Body of pancreas (tissue), 4 donors: Measurements from ENCODE around the gene RHAG.

Source experiments
- POLR2A ChIP-seq, 3 donors: fragments of 450-650 bp; IDR thresholded peaks; one replicate each; pipeline ENCODE4 v1.6.1; 2016; ENCODE audit warnings: antibody characterized with exemption in 3 of 3, mild to moderate bottlenecking in 2 of 3
- TF ChIP-seq, protein P1 (sequence below), 7 experiments: fragments of 450-650 bp in 4 of 7; fragments of 200-600 bp in 3 of 7; sonication (generic) in 3 of 7; IDR thresholded peaks; one replicate each; pipeline ENCODE4 v1.5.1; 2016 to 2019; ENCODE audit warnings: antibody characterized with exemption in 7 of 7

DNA sequence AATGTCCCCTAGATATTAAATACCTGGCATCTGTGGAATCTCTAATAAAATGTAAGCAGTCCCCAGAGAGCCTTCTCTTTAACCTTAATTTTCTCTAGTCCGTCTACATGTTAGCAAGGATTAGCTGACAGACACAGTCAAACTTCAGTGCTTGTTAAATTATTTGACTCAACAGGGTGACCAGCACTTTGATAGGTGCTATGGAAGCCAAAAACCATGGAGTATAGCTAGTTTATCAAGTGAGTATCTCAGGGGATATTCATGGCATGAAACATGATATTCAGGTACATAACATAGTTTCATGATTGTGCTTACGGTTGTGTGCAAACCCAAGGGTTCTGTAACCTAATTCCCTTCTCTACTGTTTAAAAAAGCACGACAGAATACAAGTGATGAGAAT lies 3.9 kb downstream of the RHAG start:
- TF ChIP-seq, protein P1, sequence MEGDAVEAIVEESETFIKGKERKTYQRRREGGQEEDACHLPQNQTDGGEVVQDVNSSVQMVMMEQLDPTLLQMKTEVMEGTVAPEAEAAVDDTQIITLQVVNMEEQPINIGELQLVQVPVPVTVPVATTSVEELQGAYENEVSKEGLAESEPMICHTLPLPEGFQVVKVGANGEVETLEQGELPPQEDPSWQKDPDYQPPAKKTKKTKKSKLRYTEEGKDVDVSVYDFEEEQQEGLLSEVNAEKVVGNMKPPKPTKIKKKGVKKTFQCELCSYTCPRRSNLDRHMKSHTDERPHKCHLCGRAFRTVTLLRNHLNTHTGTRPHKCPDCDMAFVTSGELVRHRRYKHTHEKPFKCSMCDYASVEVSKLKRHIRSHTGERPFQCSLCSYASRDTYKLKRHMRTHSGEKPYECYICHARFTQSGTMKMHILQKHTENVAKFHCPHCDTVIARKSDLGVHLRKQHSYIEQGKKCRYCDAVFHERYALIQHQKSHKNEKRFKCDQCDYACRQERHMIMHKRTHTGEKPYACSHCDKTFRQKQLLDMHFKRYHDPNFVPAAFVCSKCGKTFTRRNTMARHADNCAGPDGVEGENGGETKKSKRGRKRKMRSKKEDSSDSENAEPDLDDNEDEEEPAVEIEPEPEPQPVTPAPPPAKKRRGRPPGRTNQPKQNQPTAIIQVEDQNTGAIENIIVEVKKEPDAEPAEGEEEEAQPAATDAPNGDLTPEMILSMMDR (IDR thresholded peaks at IDR 0.05) = no peak
- no peak for TF ChIP-seq POLR2A (IDR thresholded peaks at IDR 0.05)
